Retinal pigment epithelial cell (primary cell): Measurements from ENCODE around the gene MTHFD1L.

Experiments
- DNase-seq: peaks from one replicate; pipeline ENCODE4 v3.0.0-alpha.2; 2010; ENCODE audit warnings: low read depth
- H3K4me3 ChIP-seq: 2 replicates; pipeline ENCODE4 v1.5.1; 2011; ENCODE audit warnings: mild to moderate bottlenecking, low read length, control low read depth, moderate library complexity
- CTCF ChIP-seq: conservative IDR thresholded peaks from 2 replicates; pipeline ENCODE4 v1.5.1; 2011; ENCODE audit warnings: low read depth, low read length, control low read depth, inconsistent platforms

MTHFD1L gene

GRCh38 chr6:151143806-151144205, 278.3 kb downstream of the MTHFD1L start:
- DNase-seq: no peak
- no peak for TF ChIP-seq CTCF
- H3K4me3 ChIP-seq: no peak overlapping the region

- DNase-seq: no peak
- H3K4me3 ChIP-seq: no peak overlapping the region
- TF ChIP-seq CTCF: no peak
Measured at GRCh38 chr6:151147118-151147832, 281.8 kb downstream of the MTHFD1L start.

GRCh38 chr6:151148111-151148510, 282.6 kb downstream of the MTHFD1L start:
- no peak overlapping the region for H3K4me3 ChIP-seq
- TF ChIP-seq CTCF: no peak
- no peak for DNase-seq

GRCh38 chr6:151149793-151150192, 284.3 kb downstream of the MTHFD1L start:
- DNase-seq: no peak
- no peak overlapping the region for H3K4me3 ChIP-seq
- no peak for TF ChIP-seq CTCF
